Stimulated activated CD4-positive, alpha-beta T cell treated with anti-CD3 and anti-CD28 coated beads, Interleukin-1b, Interleukin-23, amount 100 ng/mL, for 48 hours (primary cell): ENCODE data around the gene RAD54L.
"Not testable (repeated sequence)": the region's sequence is repeated elsewhere in the genome, so short reads cannot be mapped to it uniquely, and the experiment has no call there.

ENCODE experiments used
- DNase-seq: peaks from one replicate; pipeline ENCODE4 v3.0.0-alpha.2; 2020

Gene RAD54L

DNA sequence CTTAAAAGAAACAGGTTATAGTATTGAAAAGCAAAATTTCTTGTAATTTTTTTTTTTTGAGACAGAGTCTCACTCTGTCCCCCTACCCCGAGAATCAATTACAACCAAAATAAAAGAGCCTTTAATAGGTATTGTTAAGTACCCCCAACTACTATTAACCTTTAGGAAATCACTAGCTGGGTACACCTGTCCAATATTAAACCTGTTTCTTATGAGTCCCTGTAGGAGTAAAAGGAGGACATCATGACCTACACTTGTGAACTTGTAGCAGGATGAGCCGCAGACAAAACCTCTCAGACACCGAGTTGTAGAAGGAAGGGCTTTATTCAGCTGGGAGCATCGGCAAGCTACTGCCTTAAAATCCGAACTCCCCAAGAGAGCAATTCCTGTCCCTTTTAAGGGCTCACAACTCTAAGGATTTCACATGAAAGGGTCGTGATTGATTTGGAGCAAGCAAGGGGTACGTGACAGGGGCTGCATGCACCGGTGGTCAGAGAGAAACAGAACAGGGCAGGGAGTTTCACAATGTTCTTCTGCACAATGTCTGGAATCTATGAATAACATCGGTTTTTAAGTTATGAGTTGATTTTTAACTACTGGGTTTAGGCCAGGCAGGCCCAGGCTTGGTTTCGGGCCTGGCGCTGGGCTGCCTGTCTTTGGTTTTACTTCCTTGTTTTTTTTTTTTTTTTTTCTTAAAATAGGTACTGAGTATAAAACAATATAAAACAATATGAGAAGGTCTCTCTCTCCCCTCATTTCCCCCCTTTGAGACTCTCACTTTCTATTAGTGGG, 77.9 kb downstream of the RAD54L start:
- DNase-seq, result not testable (repeated sequence)
